Activated gamma-delta T cell treated with Interleukin-2 at 50 U/mL for 16 hours (primary cell): ENCODE data around the gene VEPH1.

ENCODE experiments used
- DNase-seq: peaks from one replicate; pipeline ENCODE4 v3.0.0-alpha.2; 2020

Gene VEPH1

DNA sequence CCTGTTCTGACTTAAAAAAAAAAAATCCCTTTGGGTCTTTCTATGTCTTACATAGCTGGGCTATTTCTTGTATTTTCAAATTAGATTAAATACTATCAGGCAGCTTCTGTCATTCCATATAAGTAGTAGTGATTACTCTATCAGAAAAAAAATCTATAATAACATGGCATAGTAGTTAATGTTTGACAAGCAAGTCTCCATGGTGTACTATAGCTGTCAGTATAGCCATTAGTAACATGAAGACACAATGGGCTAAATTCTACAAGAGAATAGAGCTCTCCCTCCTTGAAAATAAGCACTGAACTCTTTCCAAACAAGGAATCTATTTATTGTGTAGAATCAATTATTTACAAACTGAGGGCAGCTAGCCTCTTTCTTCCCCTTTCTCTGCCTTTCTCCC is 19.4 kb upstream of the VEPH1 start:
- no peak for DNase-seq

GRCh38 chr3:157520485-157521150 is 17.4 kb upstream of the VEPH1 start:
- no peak for DNase-seq

DNA sequence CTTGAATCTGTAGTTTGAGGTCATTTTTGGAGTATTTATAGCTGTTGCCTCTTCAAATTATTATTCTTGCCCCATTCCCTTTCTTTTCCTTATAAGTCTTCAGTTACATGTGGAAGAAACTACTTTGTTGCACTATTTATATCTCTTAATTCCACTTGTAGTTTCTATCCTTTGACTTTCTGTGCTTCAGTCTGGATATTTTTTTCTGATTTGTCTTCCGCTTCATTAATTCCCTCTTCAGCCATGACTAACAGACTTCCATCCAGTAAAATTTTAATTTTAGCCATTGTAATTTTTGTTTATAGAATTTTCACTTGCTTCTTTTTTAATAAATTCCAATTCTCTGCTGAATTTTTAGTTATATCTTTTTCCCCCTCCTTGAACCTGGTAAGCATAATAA is 15.7 kb upstream of the VEPH1 start:
- DNase-seq: no peak

DNA sequence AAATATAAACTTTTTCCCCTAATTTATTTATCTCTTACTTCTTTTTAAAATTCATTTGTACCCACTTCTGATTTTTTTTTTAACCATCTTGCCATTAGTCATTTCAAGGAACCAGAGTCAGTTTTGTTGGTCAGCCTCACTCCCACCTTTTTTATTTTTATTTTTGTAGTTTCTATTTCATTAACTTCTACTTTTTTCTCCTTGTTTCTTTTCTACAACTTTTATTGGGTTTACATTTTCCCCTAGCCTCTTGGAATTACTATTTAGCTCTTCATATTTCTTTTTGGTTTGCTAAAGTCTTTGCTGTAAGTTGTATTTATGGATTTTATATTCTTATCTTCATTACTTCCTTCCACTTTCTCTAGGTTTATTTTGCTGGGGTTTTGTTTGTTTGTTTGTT is 13.7 kb upstream of the VEPH1 start:
- DNase-seq: no peak

DNA sequence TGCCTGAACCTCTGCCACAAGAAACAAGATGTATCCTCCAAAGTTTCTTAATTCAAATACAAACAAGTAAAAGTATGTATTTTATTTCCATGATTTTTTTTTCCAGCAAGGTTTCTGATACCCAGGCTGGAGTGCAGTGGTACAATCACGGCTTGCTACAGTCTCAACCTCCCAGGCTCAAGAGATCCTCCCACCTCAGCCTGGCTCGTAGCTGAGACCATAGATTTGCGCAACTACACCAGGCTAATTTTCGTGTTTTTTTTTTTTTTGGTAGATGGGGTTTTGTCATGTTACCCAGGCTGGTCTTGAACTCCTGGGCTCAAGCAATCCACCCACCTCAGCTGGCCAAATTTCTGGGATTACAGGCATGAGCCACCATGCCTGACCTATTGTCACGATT is 12.2 kb upstream of the VEPH1 start:
- DNase-seq: no peak

DNA sequence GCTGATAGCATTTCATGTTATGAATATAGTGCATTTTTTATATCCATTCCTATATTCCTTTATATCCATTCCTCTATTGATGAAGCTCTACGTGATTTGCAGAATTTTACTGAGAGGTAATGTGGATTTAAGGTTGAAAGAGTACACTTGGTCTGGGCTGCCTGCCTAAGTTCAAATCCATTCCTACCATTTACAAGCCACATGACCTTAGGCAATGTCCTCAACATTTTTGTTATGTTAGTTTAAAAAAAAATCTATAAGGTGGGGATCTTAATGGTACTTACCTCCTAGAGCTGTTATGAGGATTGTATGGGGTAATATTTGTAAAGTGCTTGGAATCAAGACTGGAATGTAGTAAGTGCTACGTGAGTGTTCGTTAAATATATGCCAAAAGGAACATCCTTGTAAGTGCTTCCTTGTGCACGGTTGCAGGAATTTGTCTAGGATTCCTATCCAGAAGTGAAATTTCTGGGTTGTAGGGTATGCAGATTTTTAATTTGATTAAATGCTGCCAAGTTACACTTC is 11.2 kb upstream of the VEPH1 start:
- no peak for DNase-seq

- no peak for DNase-seq
Observed at GRCh38 chr3:157513585-157513984, 10.4 kb upstream of the VEPH1 start.

GRCh38 chr3:157512534-157512933 is 9.3 kb upstream of the VEPH1 start:
- no peak for DNase-seq

DNA sequence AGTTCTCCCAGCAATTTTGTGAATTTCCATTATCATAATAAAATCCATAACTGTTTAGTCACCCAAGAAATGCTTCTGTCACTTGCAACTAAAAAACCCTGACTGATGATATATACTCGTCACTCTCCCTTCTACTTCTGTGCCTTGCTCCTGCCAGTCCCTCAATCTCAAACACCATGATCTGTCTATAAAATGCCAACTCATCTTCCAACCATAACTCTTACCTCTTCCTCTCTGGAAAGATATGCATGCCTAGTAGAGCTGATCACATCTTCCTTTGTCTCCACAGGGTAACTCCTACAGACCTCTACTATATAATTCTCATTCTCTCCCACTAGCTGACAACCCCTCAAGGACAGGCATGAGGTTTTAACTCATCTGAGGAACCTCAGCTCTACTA is 5.2 kb upstream of the VEPH1 start:
- no peak for DNase-seq

- DNase-seq: no peak
Observed at GRCh38 chr3:157501863-157502262, 1.4 kb downstream of the VEPH1 start.

- no peak for DNase-seq
Observed at GRCh38 chr3:157500232-157500631, 3.0 kb downstream of the VEPH1 start.

GRCh38 chr3:157499342-157499963 is 3.8 kb downstream of the VEPH1 start:
- no peak for DNase-seq

DNA sequence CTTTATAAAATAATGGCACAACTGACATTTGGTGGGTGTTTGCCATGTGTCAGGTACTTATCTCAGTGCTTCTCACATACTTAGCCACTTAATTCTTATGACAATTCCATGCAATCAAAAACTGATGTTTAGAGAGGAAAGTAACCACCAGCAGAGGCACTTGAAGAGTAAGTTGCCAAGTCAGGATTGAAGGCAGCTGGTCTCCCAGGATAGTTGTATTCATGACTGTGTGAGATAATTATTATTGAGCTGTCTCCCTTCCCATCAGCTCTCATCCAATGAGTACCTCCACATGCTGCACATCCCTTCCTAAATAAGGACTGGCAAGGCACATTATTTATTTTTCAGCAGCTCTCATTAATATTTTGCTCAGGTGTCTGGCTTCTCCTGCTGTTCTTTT is 4.8 kb downstream of the VEPH1 start:
- no peak for DNase-seq

- no peak for DNase-seq
Observed at GRCh38 chr3:157495846-157496245, 7.4 kb downstream of the VEPH1 start.

DNA sequence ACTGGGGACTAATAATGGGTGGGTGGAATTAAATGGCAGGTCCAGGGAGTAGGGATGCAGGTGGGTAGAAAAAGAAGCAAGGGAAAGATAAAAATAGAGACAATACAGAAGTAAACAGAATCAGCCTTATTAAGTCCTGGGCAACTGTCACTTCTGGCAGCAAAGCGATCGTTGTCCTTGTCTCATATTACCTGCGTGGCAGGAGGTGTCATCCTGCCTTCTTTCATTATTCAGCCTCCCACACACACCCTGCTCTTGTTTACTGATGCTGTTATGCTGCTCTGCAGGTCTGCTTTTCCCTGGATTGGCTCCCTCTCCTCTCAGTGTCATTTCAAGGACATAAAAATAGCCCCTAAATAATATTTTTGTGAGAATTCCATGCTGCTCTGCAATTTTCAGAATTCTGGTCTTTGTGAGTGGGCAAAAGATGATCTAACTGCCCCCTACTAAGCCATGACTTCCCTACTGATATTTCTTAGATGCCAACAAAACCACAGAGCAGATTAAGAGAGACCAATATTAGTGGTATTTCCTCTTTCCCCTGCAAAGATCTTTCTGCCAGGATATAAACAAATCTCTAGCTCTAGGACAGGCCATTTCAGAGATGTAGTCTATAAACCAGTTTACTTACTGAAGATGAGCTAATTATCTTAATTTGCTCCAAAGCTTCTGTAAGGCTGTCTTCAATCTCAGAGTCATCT is 8.5 kb downstream of the VEPH1 start:
- no peak for DNase-seq

DNA sequence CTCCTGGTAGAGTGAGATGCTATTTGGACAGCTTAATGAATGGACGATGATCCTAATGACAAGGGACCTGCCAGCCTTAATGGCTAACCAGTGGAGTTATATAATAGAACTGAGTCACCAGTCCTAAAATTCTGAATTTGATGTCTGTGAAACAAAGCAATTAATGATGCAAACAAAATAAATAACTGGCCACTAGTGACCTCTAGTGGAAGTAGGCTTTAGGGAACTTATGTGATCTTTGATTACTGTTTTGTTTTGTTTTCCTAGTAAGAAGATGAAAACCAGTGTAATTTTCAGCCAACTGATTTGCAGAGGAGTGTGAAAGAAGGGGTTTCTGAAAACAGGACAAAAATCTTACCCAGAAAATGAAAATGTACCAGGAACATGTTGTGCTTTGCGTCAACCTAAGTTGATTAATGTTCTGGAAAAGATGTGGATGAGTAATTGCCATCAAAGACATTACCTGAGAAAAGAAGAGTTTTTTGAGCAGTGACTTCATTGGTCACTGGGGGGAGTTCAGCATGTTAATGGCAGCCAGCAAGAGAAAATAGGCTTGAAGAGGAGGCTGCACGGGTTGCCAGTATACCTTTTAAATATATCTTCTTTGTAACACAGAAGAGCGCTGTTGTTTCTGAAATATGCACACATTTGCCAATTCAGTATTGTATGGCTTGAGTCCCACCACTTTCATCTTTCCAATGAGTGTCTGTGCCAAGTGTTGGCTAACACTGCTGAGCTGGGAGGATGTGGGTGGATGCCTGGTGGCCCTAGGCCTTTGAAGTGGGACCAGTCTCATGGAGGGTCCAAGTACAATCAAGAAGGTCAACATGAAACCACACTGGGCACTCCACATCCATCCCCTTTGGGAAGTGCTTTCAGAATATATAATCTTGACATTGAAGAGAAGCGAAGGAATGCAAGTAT is 9.3 kb downstream of the VEPH1 start:
- no peak for DNase-seq

DNA sequence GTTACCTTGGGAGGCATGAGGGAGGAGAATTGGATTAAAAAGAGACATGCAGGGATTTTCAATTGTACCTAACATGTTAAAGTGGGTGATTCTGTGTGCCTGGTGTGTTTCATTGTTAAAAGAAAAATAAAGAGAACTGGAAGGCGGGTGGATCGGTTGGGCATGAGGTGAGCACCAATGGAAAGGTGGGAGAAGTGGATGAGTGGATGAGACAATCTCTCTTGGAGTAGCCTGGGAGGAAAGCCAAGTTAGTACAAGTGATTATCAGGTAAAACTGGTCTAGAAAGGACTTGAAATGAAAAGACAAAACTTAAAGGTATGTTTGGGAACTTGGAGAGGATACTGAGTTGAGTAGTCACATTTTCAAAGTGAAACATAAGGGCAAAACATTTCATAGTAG is 12.1 kb downstream of the VEPH1 start:
- no peak for DNase-seq

- no peak for DNase-seq
Observed at GRCh38 chr3:157488144-157488543, 15.1 kb downstream of the VEPH1 start.

GRCh38 chr3:157487339-157487738 is 15.9 kb downstream of the VEPH1 start:
- DNase-seq: no peak

- no peak for DNase-seq
Observed at GRCh38 chr3:157479464-157480243, 23.6 kb downstream of the VEPH1 start.

DNA sequence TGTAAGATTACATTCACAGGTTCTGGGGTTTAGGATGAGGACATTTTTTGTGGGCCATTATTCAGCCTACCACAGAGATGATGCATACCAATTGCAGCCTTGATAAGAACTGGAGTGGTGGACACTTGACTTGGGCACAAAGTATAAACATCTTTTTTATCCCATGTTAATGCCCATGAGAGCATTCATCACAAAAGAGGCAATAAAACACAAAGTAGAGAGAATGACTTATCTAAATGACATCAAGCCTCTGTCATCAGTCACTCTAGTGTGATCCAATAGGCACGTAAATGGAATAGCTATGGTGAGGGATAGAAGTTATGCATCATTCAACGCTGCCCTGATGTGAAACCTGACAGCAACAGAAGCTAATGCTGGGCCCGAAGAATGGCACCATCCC is 25.8 kb downstream of the VEPH1 start:
- no peak for DNase-seq

DNA sequence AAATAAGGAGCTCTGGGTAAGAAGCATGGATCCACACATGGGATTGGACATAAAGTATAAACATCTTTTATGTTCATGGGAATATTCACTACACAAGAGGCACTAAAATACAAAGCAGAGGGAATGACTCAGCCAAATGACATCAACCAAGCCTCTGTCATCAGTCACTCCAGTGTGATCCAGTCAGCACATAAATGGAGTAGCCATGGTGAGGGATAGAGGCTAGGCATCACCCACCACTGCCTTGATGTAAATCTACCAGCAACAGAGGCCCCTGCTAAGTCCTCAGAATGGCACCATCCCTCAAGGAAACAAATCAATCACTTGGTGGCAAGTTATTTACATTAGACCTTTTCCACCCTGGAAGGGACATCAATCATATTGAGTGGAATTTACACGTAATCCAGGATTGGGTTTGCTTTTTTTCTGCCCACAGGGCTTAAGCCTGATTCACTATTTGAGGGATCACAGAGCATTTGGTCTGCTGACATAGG is 27.2 kb downstream of the VEPH1 start:
- no peak for DNase-seq
